HepG2 (cell line): Measurements from ENCODE around the gene GPS1. TPM values are rescaled to one million over a fixed set of nuclear protein-coding genes. Genes with fewer than 3 reads are reported as not detected.

Source experiments
- ETV6 ChIP-seq: sonication (generic); formaldehyde crosslinking; conservative IDR thresholded peaks from 2 replicates; pipeline ENCODE4 v1.4.0; 2020; ENCODE audit warnings: missing genetic modification reagents
- HDAC1 ChIP-seq: sonication (generic); formaldehyde crosslinking; IDR thresholded peaks from 2 replicates; pipeline ENCODE4 v1.5.1; 2020; ENCODE audit warnings: mild to moderate bottlenecking, missing genetic modification reagents
- IRX3 ChIP-seq: sonication (generic); formaldehyde crosslinking; IDR thresholded peaks from 2 replicates; pipeline ENCODE4 v1.8.1; 2023; ENCODE audit warnings: mild to moderate bottlenecking, low read depth, missing genetic modification reagents, borderline replicate concordance
- MAF1 ChIP-seq: sonication (generic); formaldehyde crosslinking; IDR thresholded peaks from 2 replicates; pipeline ENCODE4 v1.5.0; 2020; ENCODE audit warnings: missing genetic modification reagents, borderline replicate concordance
- PAF1 ChIP-seq: IDR thresholded peaks from 2 replicates; pipeline ENCODE4 v1.6.1; 2016; ENCODE audit warnings: missing genetic modification reagents, missing compliant biosample characterization
- PAXIP1 ChIP-seq: sonication (generic); formaldehyde crosslinking; conservative IDR thresholded peaks from 2 replicates; pipeline ENCODE4 v1.4.0; 2020; ENCODE audit warnings: mild to moderate bottlenecking, missing genetic modification reagents, moderate library complexity
- POGZ ChIP-seq: sonication (generic); formaldehyde crosslinking; IDR thresholded peaks from 2 replicates; pipeline ENCODE4 v1.4.0; 2020; ENCODE audit warnings: mild to moderate bottlenecking, missing genetic modification reagents
- PTBP1 ChIP-seq: fragments of 200-400 bp; formaldehyde crosslinking; IDR thresholded peaks from 2 replicates; pipeline ENCODE4 v1.6.1; 2018; ENCODE audit warnings: low read length, low read depth; ENCODE audit not compliant: poor library complexity, severe bottlenecking
- SKIL ChIP-seq: sonication (generic); formaldehyde crosslinking; IDR thresholded peaks from 2 replicates; pipeline ENCODE4 v1.8.0; 2022; ENCODE audit warnings: missing genetic modification reagents, mild to moderate bottlenecking, moderate library complexity, borderline replicate concordance
- SMAD3 ChIP-seq: sonication (generic); formaldehyde crosslinking; IDR thresholded peaks from 2 replicates; pipeline ENCODE4 v1.4.0; 2020; ENCODE audit warnings: missing genetic modification reagents
- TERF1 ChIP-seq: sonication (generic); formaldehyde crosslinking; IDR thresholded peaks from 2 replicates; pipeline ENCODE4 v1.8.0; 2022; ENCODE audit warnings: mild to moderate bottlenecking, missing genetic modification reagents, moderate library complexity
- TMF1 ChIP-seq: sonication (generic); formaldehyde crosslinking; IDR thresholded peaks from 2 replicates; pipeline ENCODE4 v1.8.1; 2022; ENCODE audit warnings: low read depth, missing genetic modification reagents
- YEATS4 ChIP-seq: sonication (generic); formaldehyde crosslinking; IDR thresholded peaks from 2 replicates; pipeline ENCODE4 v1.4.0; 2020; ENCODE audit warnings: missing genetic modification reagents, borderline replicate concordance
- ZFP37 ChIP-seq: sonication (generic); formaldehyde crosslinking; IDR thresholded peaks from 2 replicates; pipeline ENCODE4 v1.4.0; 2020; ENCODE audit warnings: missing genetic modification reagents, borderline replicate concordance
- ZNF33A ChIP-seq: sonication (generic); formaldehyde crosslinking; IDR thresholded peaks from 2 replicates; pipeline ENCODE4 v1.5.1; 2020; ENCODE audit warnings: missing genetic modification reagents, mild to moderate bottlenecking, moderate library complexity, borderline replicate concordance
- ZNF367 ChIP-seq: sonication (generic); formaldehyde crosslinking; IDR thresholded peaks from 2 replicates; pipeline ENCODE4 v1.4.0; 2020; ENCODE audit warnings: missing genetic modification reagents, borderline replicate concordance
- ZNF503 ChIP-seq: sonication (generic); formaldehyde crosslinking; IDR thresholded peaks from 2 replicates; pipeline ENCODE4 v1.4.0; 2020; ENCODE audit warnings: missing genetic modification reagents
- ZNF740 ChIP-seq: sonication (generic); formaldehyde crosslinking; IDR thresholded peaks from 2 replicates; pipeline ENCODE4 v1.4.0; 2020; ENCODE audit warnings: missing genetic modification reagents
- ZNF776 ChIP-seq: sonication (generic); formaldehyde crosslinking; IDR thresholded peaks from 2 replicates; pipeline ENCODE4 v1.4.0; 2020; ENCODE audit warnings: mild to moderate bottlenecking, missing genetic modification reagents
- polyA plus RNA-seq, 8 experiments: library from polyadenylated mRNA; depleted of rRNA in 3 of 8; stranded (reverse) in 7 of 8; unstranded in 1 of 8; fragments of >200 nt; fragmentation: Illumina TruSeq in 4 of 8; extraction: Trizol in 4 of 8; gene quantifications; 2 replicates each; pipeline versions ENCODE4 v1.2.1 to v1.2.3, GENCODE V29; 2011 to 2016; ENCODE audit warnings: low read depth in 4 of 8, missing spikeins in 1 of 8, mixed read lengths in 1 of 8; ENCODE audit not compliant: insufficient read depth in 1 of 8
- total RNA-seq, 5 experiments: library from RNA; depleted of rRNA; stranded (reverse); fragments of >200 nt; fragmentation: Illumina TruSeq; extraction: Trizol; gene quantifications; 2 replicates each; pipeline ENCODE4 v1.2.3, GENCODE V29; 2016; ENCODE audit warnings: low read depth in 1 of 5

The GPS1 gene
- total and polyA plus RNA-seq, 2 of the 13 experiments (the other 11 are each of a cell fraction or from before 2014, with no cell fraction given) = 124 to 128 TPM

GRCh38 chr17:82076018-82076784, 24.5 kb downstream of the GPS1 start (continued):
- no peak; the same call in 1 of the 2 replicates for TF ChIP-seq YEATS4 (CRISPR knock-in tag)
- TF ChIP-seq ZNF740 = no peak
- TF ChIP-seq POGZ = no peak
- TF ChIP-seq ETV6 (CRISPR knock-in tag) = no peak
- TF ChIP-seq SKIL (CRISPR knock-in tag) = no peak
- no peak for TF ChIP-seq ZNF367 (CRISPR knock-in tag)
- no peak for TF ChIP-seq PTBP1
- TF ChIP-seq IRX3 (CRISPR knock-in tag) = 0 out of 2 replicates have a peak, but pooled peaks have one; percentile 26
- no peak for TF ChIP-seq ZFP37 (CRISPR knock-in tag)
- 0 out of 2 replicates have a peak, but pooled peaks have one; percentile 34 for TF ChIP-seq ZNF503
- no peak for TF ChIP-seq ZNF33A
- no peak for TF ChIP-seq TMF1 (CRISPR knock-in tag)
- TF ChIP-seq HDAC1 (CRISPR knock-in tag) = no peak
- 0 out of 2 replicates have a peak, but pooled peaks have one; percentile 47 for TF ChIP-seq ZNF776 (CRISPR knock-in tag)
- TF ChIP-seq PAXIP1 = no peak
- no peak for TF ChIP-seq MAF1 (CRISPR knock-in tag)
- TF ChIP-seq TERF1 = no peak
- no peak for TF ChIP-seq SMAD3 (CRISPR knock-in tag)
- peak; percentile 89; the same call in 1 of the 2 replicates for TF ChIP-seq PAF1 (CRISPR knock-in tag)
